HT1080 (cell line): Measurements from ENCODE around the gene CBLB. TPM values are rescaled to one million over a fixed set of nuclear protein-coding genes. Genes with fewer than 3 reads are reported as not detected.
A peak's percentile ranks its signal among the peaks of the same experiment; 100 is the strongest.
"Not testable (repeated sequence)": the region's sequence is repeated elsewhere in the genome, so short reads cannot be mapped to it uniquely, and the experiment has no call there.

Experiments used
- DNase-seq: peaks from one replicate; pipeline ENCODE4 v3.0.0-alpha.2; 2015; ENCODE audit warnings: low read depth
- total RNA-seq: library from RNA; depleted of rRNA; stranded (reverse); fragments of >200 nt; shearing (Covaris generic); gene quantifications from 2 replicates; pipeline ENCODE4 v1.2.3, GENCODE V29; 2014

The CBLB gene
- total RNA-seq, 1 experiment from 2014 or later = 5.1 TPM

- no peak for DNase-seq
Measured at GRCh38 chr3:105822171-105823123, 46.4 kb downstream of the CBLB start.

GRCh38 chr3:105821433-105821832 is 47.4 kb downstream of the CBLB start:
- no peak for DNase-seq

GRCh38 chr3:105816833-105817232 is 52.0 kb downstream of the CBLB start:
- no peak for DNase-seq

- DNase-seq = not testable (repeated sequence)
Measured at GRCh38 chr3:105815331-105815730, 53.5 kb downstream of the CBLB start.

- DNase-seq = no peak
Measured at GRCh38 chr3:105813710-105814109, 55.1 kb downstream of the CBLB start.

- DNase-seq = peak; percentile 67
Measured at GRCh38 chr3:105812194-105812586, 56.6 kb downstream of the CBLB start.

- no peak for DNase-seq
Measured at GRCh38 chr3:105811518-105812193, 57.2 kb downstream of the CBLB start.

GRCh38 chr3:105809208-105809888 is 59.5 kb downstream of the CBLB start:
- DNase-seq = no peak

GRCh38 chr3:105807701-105808100 is 61.1 kb downstream of the CBLB start:
- no peak for DNase-seq

- no peak for DNase-seq
Measured at GRCh38 chr3:105807146-105807545, 61.7 kb downstream of the CBLB start.

- DNase-seq = peak; percentile 87
Measured at GRCh38 chr3:105806359-105806758, 62.5 kb downstream of the CBLB start.

- no peak for DNase-seq
Measured at GRCh38 chr3:105805404-105805803, 63.4 kb downstream of the CBLB start.

- no peak for DNase-seq
Measured at GRCh38 chr3:105802118-105802706, 66.6 kb downstream of the CBLB start.

- DNase-seq = no peak
Measured at GRCh38 chr3:105801397-105801796, 67.4 kb downstream of the CBLB start.

GRCh38 chr3:105800320-105800719 is 68.5 kb downstream of the CBLB start:
- no peak for DNase-seq

- no peak for DNase-seq
Measured at GRCh38 chr3:105799286-105799685, 69.5 kb downstream of the CBLB start.

GRCh38 chr3:105798381-105798934 is 70.4 kb downstream of the CBLB start:
- no peak for DNase-seq

GRCh38 chr3:105793040-105793439 is 75.8 kb downstream of the CBLB start:
- peak; percentile 25 for DNase-seq

GRCh38 chr3:105791919-105792786 is 76.7 kb downstream of the CBLB start:
- DNase-seq = peak; percentile 88

GRCh38 chr3:105791131-105791530 is 77.7 kb downstream of the CBLB start:
- DNase-seq = no peak
